ENCODE results near the gene LIFR. TPM values are rescaled to one million over a fixed set of nuclear protein-coding genes. Genes with fewer than 3 reads are reported as not detected.

The LIFR gene
- total RNA-seq, 4 donors from 2014 or later = 3.1 to 72.9 (median 16.9) TPM

DNA sequence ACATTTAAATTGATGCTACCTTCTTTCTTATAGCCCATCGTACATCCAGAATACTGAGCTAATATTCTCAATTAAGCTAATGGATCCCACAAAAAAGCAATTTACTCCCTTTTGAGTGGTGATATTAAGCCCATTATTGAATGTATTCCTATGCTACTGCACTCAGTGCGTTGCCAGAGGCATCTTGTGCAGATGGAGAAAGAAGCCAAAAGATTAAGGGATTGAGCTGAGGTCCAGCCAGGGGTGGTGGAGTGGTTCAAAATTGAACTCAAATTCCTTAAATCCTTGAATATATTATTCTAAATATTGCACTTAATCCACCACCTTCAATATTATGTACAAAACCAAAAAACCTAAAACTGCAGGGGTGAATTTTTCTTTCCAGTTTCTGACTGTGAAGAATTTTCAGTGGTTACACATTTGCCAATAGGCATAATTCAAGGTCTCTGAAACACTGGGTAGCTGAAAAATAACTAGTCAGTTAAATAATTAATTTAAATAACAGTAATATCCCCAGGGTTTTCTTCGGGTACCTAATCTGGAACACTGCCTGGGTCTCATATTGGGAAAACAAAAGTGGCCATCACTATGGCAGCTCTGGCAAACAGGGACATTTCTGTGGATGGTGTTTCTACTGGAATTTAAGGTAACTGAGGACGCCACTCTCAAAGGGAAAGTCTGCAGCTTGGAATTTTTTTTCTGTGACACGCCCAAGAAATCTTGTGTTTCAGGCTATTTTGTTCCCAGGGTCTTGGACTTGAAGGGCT is 6.2 kb upstream of the LIFR start:
- no peak for TF ChIP-seq POLR2A (IDR thresholded peaks at IDR 0.05)
- intact Hi-C loops (cut with DNase I) = no loop called here
- Histone ChIP-seq H3K27ac (no peak overlapping the region), H3K4me3 (no peak overlapping the region), H3K9me3 (no peaks in the 10 kb centered on the region), H3K4me1 (peaks cover 0 to 23% (median 0%) of the 10 kb centered on the region in 3 donors), H3K27me3 (no peaks in the 10 kb centered on the region), H3K36me3 (no peaks in the 10 kb centered on the region)
- DNase-seq = no peak
- WGBS, 2 donors = 72 to 74% methylated on average over 5 of the region's 5 CpGs

GRCh38 chr5:38559428-38559827 is 3.0 kb upstream of the LIFR start:
- Histone ChIP-seq H3K4me1 (peaks cover 0 to 39% (median 0%) of the 10 kb centered on the region in 3 donors), H3K4me3 (no peak overlapping the region), H3K9me3 (no peaks in the 10 kb centered on the region), H3K27me3 (peaks cover 0 to 16% (median 0%) of the 10 kb centered on the region in 4 donors), H3K36me3 (no peaks in the 10 kb centered on the region), H3K27ac (no peak overlapping the region)
- 72 to 76% methylated on average over 3 of the region's 3 CpGs for WGBS, 2 donors
- intact Hi-C loops (cut with DNase I) = loop anchor here (10.0 kb wide), 2 partner anchors 115 to 245 kb away; no protein-coding TSS in a partner anchor
- no peak for DNase-seq
- no peak for TF ChIP-seq POLR2A (IDR thresholded peaks at IDR 0.05)
- TF ChIP-seq, protein P1, sequence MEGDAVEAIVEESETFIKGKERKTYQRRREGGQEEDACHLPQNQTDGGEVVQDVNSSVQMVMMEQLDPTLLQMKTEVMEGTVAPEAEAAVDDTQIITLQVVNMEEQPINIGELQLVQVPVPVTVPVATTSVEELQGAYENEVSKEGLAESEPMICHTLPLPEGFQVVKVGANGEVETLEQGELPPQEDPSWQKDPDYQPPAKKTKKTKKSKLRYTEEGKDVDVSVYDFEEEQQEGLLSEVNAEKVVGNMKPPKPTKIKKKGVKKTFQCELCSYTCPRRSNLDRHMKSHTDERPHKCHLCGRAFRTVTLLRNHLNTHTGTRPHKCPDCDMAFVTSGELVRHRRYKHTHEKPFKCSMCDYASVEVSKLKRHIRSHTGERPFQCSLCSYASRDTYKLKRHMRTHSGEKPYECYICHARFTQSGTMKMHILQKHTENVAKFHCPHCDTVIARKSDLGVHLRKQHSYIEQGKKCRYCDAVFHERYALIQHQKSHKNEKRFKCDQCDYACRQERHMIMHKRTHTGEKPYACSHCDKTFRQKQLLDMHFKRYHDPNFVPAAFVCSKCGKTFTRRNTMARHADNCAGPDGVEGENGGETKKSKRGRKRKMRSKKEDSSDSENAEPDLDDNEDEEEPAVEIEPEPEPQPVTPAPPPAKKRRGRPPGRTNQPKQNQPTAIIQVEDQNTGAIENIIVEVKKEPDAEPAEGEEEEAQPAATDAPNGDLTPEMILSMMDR (IDR thresholded peaks at IDR 0.05) = no peak

GRCh38 chr5:38557792-38558191 is 1.3 kb upstream of the LIFR start:
- WGBS, 2 donors = 45 to 63% methylated on average over 6 of the region's 6 CpGs
- no peak for TF ChIP-seq POLR2A (IDR thresholded peaks at IDR 0.05)
- TF ChIP-seq, protein P1 (IDR thresholded peaks at IDR 0.05) = no peak
- Histone ChIP-seq H3K9me3 (no peaks in the 10 kb centered on the region), H3K36me3 (no peaks in the 10 kb centered on the region), H3K4me3 (peak overlapping the region in 3 of 4 donors; percentile 80 to 94 (median 87)), H3K4me1 (peaks cover 0 to 39% (median 0%) of the 10 kb centered on the region in 3 donors), H3K27me3 (peaks cover 0 to 16% (median 0%) of the 10 kb centered on the region in 4 donors), H3K27ac (peak overlapping the region in 3 of 4 donors; percentile 92 to 97 (median 93))
- DNase-seq = no peak
- intact Hi-C loops (cut with DNase I) = loop anchor here (10.0 kb wide), 2 partner anchors 113 to 247 kb away; no protein-coding TSS in a partner anchor

DNA sequence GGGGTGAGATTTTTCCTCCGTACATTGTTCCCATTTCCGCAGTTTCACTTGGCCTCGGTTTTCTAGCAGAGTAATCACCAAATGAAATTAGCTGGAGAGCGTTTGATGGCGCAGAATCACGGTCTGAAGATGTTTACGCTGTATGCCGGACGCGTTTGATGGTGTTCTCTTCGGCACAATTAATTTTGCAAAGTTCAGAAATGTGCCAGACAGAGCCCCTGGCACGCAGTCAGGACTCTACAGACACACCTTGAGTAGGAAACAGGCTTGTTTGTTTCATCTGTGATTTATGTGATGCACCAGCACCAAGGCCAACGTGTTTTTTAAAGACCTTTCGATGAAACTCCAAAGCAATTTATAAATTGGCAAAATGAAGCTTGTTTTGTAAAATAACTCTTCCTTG is 863 bp upstream of the LIFR start:
- Histone ChIP-seq H3K27me3 (peaks cover 0 to 16% (median 0%) of the 10 kb centered on the region in 4 donors), H3K4me1 (peaks cover 0 to 39% (median 0%) of the 10 kb centered on the region in 3 donors), H3K36me3 (no peaks in the 10 kb centered on the region), H3K27ac (peak overlapping the region; percentile 90 to 97 (median 92)), H3K4me3 (peak overlapping the region; percentile 80 to 94 (median 86)), H3K9me3 (no peaks in the 10 kb centered on the region)
- 1 to 2% methylated on average over 11 to 14 of the region's 14 CpGs for WGBS, 2 donors
- TF ChIP-seq, protein P1 (IDR thresholded peaks at IDR 0.05) = no peak
- TF ChIP-seq POLR2A (IDR thresholded peaks at IDR 0.05) = no peak
- intact Hi-C loops (cut with DNase I) = loop anchor here (10.0 kb wide), 2 partner anchors 113 to 247 kb away; no protein-coding TSS in a partner anchor
- DNase-seq = no peak

- no peak for DNase-seq
- 10% methylated on average over 2 of the region's 68 CpGs; no CpG with 5 or more reads in 1 of the 2 donors for WGBS, 2 donors
- Histone ChIP-seq H3K4me3 (peak overlapping the region; percentile 80 to 94 (median 86)), H3K27me3 (peaks cover 0 to 16% (median 0%) of the 10 kb centered on the region in 4 donors), H3K4me1 (peaks cover 0 to 36% (median 0%) of the 10 kb centered on the region in 3 donors), H3K36me3 (no peaks in the 10 kb centered on the region), H3K9me3 (no peaks in the 10 kb centered on the region), H3K27ac (peak overlapping the region; percentile 76 to 97 (median 92))
- TF ChIP-seq, protein P1 (IDR thresholded peaks at IDR 0.05) = no peak
- peak in 1 of 4 donors; percentile 56 for TF ChIP-seq POLR2A (IDR thresholded peaks at IDR 0.05)
- intact Hi-C loops (cut with DNase I) = loop anchor here (10.0 kb wide), 2 partner anchors 111 to 249 kb away; no protein-coding TSS in a partner anchor
These were observed 303 bp downstream of the LIFR start for GRCh38 chr5:38556088-38556598.
